Osteocyte (in vitro differentiated cells): ENCODE results near the gene JOSD1. TPM values are rescaled to one million over a fixed set of nuclear protein-coding genes. Genes with fewer than 3 reads are reported as not detected.

Experiments used
- DNase-seq: peaks from one replicate; pipeline ENCODE4 v3.0.0; 2021; ENCODE audit warnings: mixed read lengths; ENCODE audit not compliant: unreplicated experiment; ENCODE audit errors: extremely low spot score
- H3K27ac Mint-ChIP-seq: one replicate; pipeline ENCODE4 v1.8.0; 2021; ENCODE audit warnings: mild to moderate bottlenecking, mixed read lengths; ENCODE audit not compliant: unreplicated experiment
- H3K27me3 Mint-ChIP-seq: one replicate; pipeline ENCODE4 v1.8.0; 2021; ENCODE audit warnings: mixed read lengths; ENCODE audit not compliant: unreplicated experiment
- H3K36me3 Mint-ChIP-seq: one replicate; pipeline ENCODE4 v1.8.0; 2021; ENCODE audit warnings: mixed read lengths; ENCODE audit not compliant: unreplicated experiment
- H3K4me1 Mint-ChIP-seq: one replicate; pipeline ENCODE4 v1.8.0; 2021; ENCODE audit warnings: mixed read lengths; ENCODE audit not compliant: unreplicated experiment
- H3K4me3 Mint-ChIP-seq: one replicate; pipeline ENCODE4 v1.8.0; 2021; ENCODE audit warnings: mild to moderate bottlenecking, moderate library complexity, mixed read lengths; ENCODE audit not compliant: unreplicated experiment
- H3K9me3 Mint-ChIP-seq: one replicate; pipeline ENCODE4 v1.8.0; 2021; ENCODE audit warnings: mixed read lengths; ENCODE audit not compliant: unreplicated experiment
- long read RNA-seq: library from polyadenylated mRNA; unstranded; transcript quantifications from one replicate; pipeline ENCODE4 v2.0.0, GENCODE V29; 2021
- total RNA-seq: library from RNA; stranded (reverse); gene quantifications from 2 replicates; pipeline ENCODE4 v1.2.1, GENCODE V29; 2021
- TF ChIP-seq, protein P1 (sequence below): fragments of 200-600 bp; sonication (generic); IDR thresholded peaks from 2 replicates; pipeline ENCODE4 v1.5.0; 2021; ENCODE audit warnings: antibody characterized with exemption, mild to moderate bottlenecking, moderate library complexity

JOSD1 gene
- 78.6 and 85.5 TPM in 2 replicates for total RNA-seq
- long read RNA-seq, partial matches to known transcripts: 0 of 81 reads
- long read RNA-seq, other reads (novel, unspliced or antisense): 78 of 81 reads

DNA sequence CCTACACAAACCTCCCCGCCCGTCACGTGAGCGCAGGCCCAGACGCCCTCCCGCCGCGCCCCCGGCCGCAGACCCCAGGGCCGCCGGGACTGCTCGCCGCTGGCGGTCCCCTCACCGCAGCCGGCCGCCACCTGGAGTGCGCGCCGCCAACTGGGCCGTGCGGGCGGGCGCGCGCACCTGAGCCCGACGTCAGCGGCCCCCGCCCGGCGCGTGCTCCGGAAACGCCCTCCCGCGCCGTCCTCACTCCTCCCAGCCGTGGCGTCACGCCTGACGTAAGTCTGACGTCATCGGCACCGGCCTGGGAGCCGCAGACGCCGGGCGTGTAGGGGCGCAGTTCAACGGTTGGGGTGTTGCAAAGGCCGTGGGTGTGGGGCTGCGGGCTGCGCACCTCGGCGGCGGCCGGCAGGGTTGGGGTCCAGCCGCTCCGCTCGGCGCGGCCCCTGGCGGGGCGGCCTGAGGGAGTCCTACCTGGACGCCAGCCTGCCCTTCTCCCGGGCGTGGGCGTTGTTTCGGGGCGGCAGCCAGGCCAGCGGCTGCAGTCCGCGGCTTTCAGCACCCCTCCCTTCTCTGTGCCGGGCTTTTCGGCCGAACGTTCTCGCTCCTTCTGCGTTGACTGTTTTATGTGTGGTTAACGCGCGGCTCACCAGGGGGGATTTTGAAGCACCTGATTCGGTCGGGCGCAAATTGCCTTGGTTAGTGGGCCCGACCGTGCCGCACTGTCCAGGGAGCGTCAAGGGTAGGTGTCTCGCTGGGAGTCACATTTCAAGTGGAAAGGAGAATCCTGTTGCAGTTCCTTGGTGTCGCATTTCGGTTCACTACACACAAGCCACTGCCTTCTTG lies at the start of gene JOSD1:
TSS of gene JOSD1 (minus strand) at position 155 of the 840 bp plus-strand sequence. CDS start 956 bp downstream, outside the sequence.
- Mint-ChIP-seq H3K4me3 (peak within 1 kb of the TSS; percentile 91), H3K36me3 (peaks cover 1% of the 10 kb centered on the region), H3K9me3 (no peaks in the 10 kb centered on the region), H3K27ac (peak within 1 kb of the TSS; percentile 97), H3K27me3 (no peaks in the 10 kb centered on the region), H3K4me1 (peaks cover 55% of the 10 kb centered on the region)
- TF ChIP-seq, protein P1, sequence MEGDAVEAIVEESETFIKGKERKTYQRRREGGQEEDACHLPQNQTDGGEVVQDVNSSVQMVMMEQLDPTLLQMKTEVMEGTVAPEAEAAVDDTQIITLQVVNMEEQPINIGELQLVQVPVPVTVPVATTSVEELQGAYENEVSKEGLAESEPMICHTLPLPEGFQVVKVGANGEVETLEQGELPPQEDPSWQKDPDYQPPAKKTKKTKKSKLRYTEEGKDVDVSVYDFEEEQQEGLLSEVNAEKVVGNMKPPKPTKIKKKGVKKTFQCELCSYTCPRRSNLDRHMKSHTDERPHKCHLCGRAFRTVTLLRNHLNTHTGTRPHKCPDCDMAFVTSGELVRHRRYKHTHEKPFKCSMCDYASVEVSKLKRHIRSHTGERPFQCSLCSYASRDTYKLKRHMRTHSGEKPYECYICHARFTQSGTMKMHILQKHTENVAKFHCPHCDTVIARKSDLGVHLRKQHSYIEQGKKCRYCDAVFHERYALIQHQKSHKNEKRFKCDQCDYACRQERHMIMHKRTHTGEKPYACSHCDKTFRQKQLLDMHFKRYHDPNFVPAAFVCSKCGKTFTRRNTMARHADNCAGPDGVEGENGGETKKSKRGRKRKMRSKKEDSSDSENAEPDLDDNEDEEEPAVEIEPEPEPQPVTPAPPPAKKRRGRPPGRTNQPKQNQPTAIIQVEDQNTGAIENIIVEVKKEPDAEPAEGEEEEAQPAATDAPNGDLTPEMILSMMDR: no peak
- peak; percentile 97 for DNase-seq

DNA sequence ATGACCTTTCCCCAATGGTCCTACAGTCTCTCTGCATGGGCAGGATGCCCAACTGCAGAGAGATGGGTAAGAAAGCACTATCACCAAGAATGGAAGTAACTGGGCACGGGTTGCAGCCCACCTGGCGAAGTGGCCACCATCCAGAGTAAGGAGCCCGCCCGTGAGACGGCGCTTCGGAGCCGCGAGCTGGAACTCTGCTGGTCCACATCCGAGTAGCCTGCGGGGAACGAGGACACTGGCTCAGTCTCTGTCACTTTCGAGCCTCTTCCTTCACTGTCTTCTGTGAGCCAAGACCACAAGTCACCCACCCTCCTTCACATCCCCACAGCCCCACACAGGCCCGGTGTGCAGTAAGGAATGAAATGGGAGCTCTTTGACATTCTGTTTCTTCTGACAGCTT lies 49.4 kb upstream of the JOSD1 start:
- Mint-ChIP-seq H3K4me1 (peaks cover 17% of the 10 kb centered on the region), H3K27ac (no peak overlapping the region), H3K36me3 (peaks cover 31% of the 10 kb centered on the region), H3K9me3 (no peaks in the 10 kb centered on the region), H3K4me3 (no peak overlapping the region), H3K27me3 (no peaks in the 10 kb centered on the region)
- TF ChIP-seq, protein P1: no peak
- DNase-seq: no peak

DNA sequence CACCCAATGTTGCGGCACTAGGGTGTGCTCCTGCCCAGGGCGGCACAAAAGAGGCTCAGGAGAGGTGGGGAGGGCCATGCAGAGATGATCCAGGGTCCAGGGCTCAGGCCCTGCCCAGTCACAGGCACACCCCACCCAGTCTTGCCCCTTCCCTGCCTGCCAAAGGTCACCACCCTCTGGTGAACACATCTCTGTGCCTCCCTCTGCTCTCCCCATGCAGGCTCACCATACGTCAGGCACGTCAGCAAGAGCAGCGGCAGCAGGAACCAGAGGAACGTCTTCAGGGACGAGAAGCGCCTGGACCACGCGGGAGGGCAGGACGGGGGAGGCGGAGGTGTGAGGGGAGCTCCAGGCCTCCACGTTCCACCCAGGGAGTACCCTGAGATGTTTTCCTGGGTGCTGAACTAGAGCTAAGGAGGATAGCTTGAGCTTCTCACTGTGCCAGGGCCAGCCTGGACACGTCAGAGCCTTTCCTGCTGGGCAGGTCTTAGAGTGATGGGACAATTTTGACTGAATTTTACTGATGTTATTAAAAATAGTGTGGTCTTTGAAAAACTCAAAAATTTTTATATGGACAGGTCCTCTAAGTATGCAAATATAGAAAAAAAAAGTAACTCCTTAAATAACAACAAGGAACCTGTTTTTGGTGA lies 47.9 kb upstream of the JOSD1 start:
- Mint-ChIP-seq H3K36me3 (peaks cover 38% of the 10 kb centered on the region), H3K27ac (no peak overlapping the region), H3K4me3 (no peak overlapping the region), H3K9me3 (no peaks in the 10 kb centered on the region), H3K4me1 (peaks cover 2% of the 10 kb centered on the region), H3K27me3 (no peaks in the 10 kb centered on the region)
- DNase-seq: no peak
- TF ChIP-seq, protein P1: no peak

DNA sequence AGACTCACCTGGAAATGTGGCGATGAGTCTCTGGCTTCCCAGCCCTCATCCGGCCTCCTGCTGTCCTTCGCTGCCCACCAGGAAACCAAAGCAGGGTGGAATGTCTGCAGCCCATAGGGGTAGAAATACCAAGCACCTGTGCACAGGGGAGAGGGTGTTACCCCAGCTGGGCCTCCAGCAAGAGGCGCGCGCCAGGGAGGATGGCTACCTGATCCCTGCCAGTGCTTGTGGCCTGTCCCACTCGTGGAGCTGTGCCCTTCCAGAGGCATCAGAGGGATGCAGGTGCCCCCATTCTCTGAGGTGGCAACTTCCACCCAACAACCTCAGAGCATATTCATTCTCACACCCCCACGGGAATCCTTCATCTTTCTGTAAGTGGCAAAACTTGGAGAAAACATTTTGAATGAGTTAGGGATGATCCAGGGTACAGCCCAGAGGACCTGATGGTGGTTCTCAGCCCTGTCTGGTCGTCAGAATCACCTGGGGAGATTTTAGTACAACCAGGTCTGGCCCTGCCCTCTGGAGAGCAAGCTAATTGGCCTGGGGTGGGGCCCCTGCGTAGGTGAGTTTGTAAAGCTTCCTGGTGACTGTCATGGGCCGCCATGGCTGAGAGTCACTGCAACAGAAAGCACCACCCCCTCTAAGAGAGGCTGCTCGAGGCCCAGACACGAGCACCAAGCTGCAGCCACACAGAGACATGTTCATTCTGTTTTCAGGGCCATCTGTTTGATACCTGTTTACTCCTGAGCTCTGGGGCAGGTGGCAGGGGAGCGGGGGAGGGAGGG lies 45.1 kb upstream of the JOSD1 start:
- Mint-ChIP-seq H3K4me3 (no peak overlapping the region), H3K4me1 (no peaks in the 10 kb centered on the region), H3K27ac (no peak overlapping the region), H3K27me3 (no peaks in the 10 kb centered on the region), H3K36me3 (peaks cover 54% of the 10 kb centered on the region), H3K9me3 (no peaks in the 10 kb centered on the region)
- no peak for DNase-seq
- TF ChIP-seq, protein P1: no peak
